Tibial artery (tissue), 4 donors: ENCODE data around the gene TRAPPC10.

ENCODE experiments used
- DNase-seq, 2 donors: peaks; one replicate each; pipeline ENCODE4 v3.0.0-alpha.2; 2019
- H3K27ac ChIP-seq, 2 donors: fragments of 200-600 bp; sonication (generic) in 1 of 2; 1 replicate in 1 of 2; 2 replicates in 1 of 2; pipeline ENCODE4 v1.5.1; 2018 to 2019; ENCODE audit warnings: mild to moderate bottlenecking in 1 of 2
- H3K27me3 ChIP-seq, 2 donors: fragments of 200-600 bp; sonication (generic) in 1 of 2; one replicate each; pipeline versions ENCODE4 v1.5.1 to v1.6.0; 2016 to 2019
- H3K36me3 ChIP-seq, 3 donors: fragments of 200-600 bp; sonication (generic) in 2 of 3; one replicate each; pipeline ENCODE4 v1.5.1; 2016 to 2019; ENCODE audit warnings: mild to moderate bottlenecking in 2 of 3
- H3K4me1 ChIP-seq, 4 donors: fragments of 200-600 bp; sonication (generic) in 2 of 4; 1 replicate in 3 of 4; 2 replicates in 1 of 4; pipeline ENCODE4 v1.5.1; 2016 to 2019
- H3K4me3 ChIP-seq, 2 donors: fragments of 200-600 bp; sonication (generic) in 1 of 2; 1 replicate in 1 of 2; 2 replicates in 1 of 2; pipeline ENCODE4 v1.5.1; 2018 to 2019; ENCODE audit warnings: mild to moderate bottlenecking in 2 of 2
- H3K9me3 ChIP-seq, 3 donors: fragments of 200-600 bp; sonication (generic) in 1 of 3; one replicate each; pipeline ENCODE4 v1.5.1; 2016 to 2019
- CTCF ChIP-seq, 2 experiments: fragments of 200-600 bp in 1 of 2; fragments of 450-650 bp in 1 of 2; IDR thresholded peaks; one replicate each; pipeline ENCODE4 v1.5.1; 2017 to 2019; ENCODE audit warnings: antibody characterized with exemption in 2 of 2, mild to moderate bottlenecking in 1 of 2, moderate library complexity in 1 of 2
- intact Hi-C: fragments of 100-400 bp; cut with DNase I; formaldehyde crosslinking; loops from one replicate; pipeline ENCODE4 v1.15.0; 2023; ENCODE audit warnings: low total_unique reads

The TRAPPC10 gene

GRCh38 chr21:44027607-44028286 lies 15.6 kb downstream of the TRAPPC10 start:
- no peaks in the 10 kb centered on the region for H3K9me3 ChIP-seq
- H3K4me1 ChIP-seq = peaks cover 0 to 20% (median 12%) of the 10 kb centered on the region in 4 donors
- intact Hi-C loops = no loop called here
- no peaks in the 10 kb centered on the region for H3K27me3 ChIP-seq
- peaks cover 2 to 4% (median 3%) of the 10 kb centered on the region in 3 donors for H3K36me3 ChIP-seq
- no peak overlapping the region for H3K4me3 ChIP-seq
- no peak for TF ChIP-seq CTCF (IDR thresholded peaks at IDR 0.05)
- H3K27ac ChIP-seq = no peak overlapping the region
- no peak for DNase-seq

GRCh38 chr21:44028287-44028659 lies 16.2 kb downstream of the TRAPPC10 start:
- intact Hi-C loops = no loop called here
- no peak for TF ChIP-seq CTCF (IDR thresholded peaks at IDR 0.05)
- Histone ChIP-seq H3K4me3 (no peak overlapping the region), H3K36me3 (peaks cover 8 to 9% (median 8%) of the 10 kb centered on the region in 3 donors), H3K9me3 (no peaks in the 10 kb centered on the region), H3K27me3 (no peaks in the 10 kb centered on the region), H3K4me1 (peaks cover 0 to 20% (median 12%) of the 10 kb centered on the region in 4 donors), H3K27ac (no peak overlapping the region)
- DNase-seq = no peak

GRCh38 chr21:44029460-44030087 lies 17.5 kb downstream of the TRAPPC10 start:
- no peak for DNase-seq
- no peaks in the 10 kb centered on the region for H3K27me3 ChIP-seq
- intact Hi-C loops = no loop called here

GRCh38 chr21:44035244-44035643 lies 23.1 kb downstream of the TRAPPC10 start:
- no peak overlapping the region for H3K4me3 ChIP-seq
- TF ChIP-seq CTCF (IDR thresholded peaks at IDR 0.05) = no peak
- intact Hi-C loops = no loop called here
- no peaks in the 10 kb centered on the region for H3K27me3 ChIP-seq
- H3K9me3 ChIP-seq = no peaks in the 10 kb centered on the region
- H3K36me3 ChIP-seq = peaks cover 37 to 76% (median 49%) of the 10 kb centered on the region in 3 donors
- H3K4me1 ChIP-seq = no peaks in the 10 kb centered on the region
- no peak for DNase-seq
- H3K27ac ChIP-seq = no peak overlapping the region

More at GRCh38 chr21:44029460-44030087, 17.5 kb downstream of the TRAPPC10 start:
- H3K27ac ChIP-seq = no peak overlapping the region
- H3K9me3 ChIP-seq = no peaks in the 10 kb centered on the region
- H3K36me3 ChIP-seq = peaks cover 11 to 22% (median 16%) of the 10 kb centered on the region in 3 donors
- no peak overlapping the region for H3K4me3 ChIP-seq
- no peak for TF ChIP-seq CTCF (IDR thresholded peaks at IDR 0.05)
- H3K4me1 ChIP-seq = peaks cover 0 to 17% (median 12%) of the 10 kb centered on the region in 4 donors

GRCh38 chr21:44038063-44038462 lies 26.0 kb downstream of the TRAPPC10 start:
- Histone ChIP-seq H3K27me3 (no peaks in the 10 kb centered on the region), H3K27ac (no peak overlapping the region), H3K36me3 (peaks cover 32 to 76% (median 43%) of the 10 kb centered on the region in 3 donors), H3K4me3 (no peak overlapping the region), H3K9me3 (no peaks in the 10 kb centered on the region), H3K4me1 (no peaks in the 10 kb centered on the region)
- intact Hi-C loops = no loop called here
- no peak for TF ChIP-seq CTCF (IDR thresholded peaks at IDR 0.05)
- DNase-seq = no peak
